Neuronal stem cell (in vitro differentiated cells): Measurements from ENCODE around the gene NFS1.
"Not testable (repeated sequence)": the region's sequence is repeated elsewhere in the genome, so short reads cannot be mapped to it uniquely, and the experiment has no call there.

ENCODE experiments used
- DNase-seq: peaks from one replicate; pipeline ENCODE4 v3.0.0-alpha.2; 2013; ENCODE audit warnings: low spot score
- H2AFZ ChIP-seq: one replicate; pipeline ENCODE4 v1.6.1; 2013; ENCODE audit warnings: mild to moderate bottlenecking, low read length, inconsistent platforms
- H2AK5ac ChIP-seq: 2 replicates; pipeline ENCODE4 v1.6.1; 2013; ENCODE audit warnings: low read depth, mild to moderate bottlenecking, inconsistent platforms, low read length, moderate library complexity, mixed read lengths
- H2BK120ac ChIP-seq: 2 replicates; pipeline ENCODE4 v1.6.1; 2013; ENCODE audit warnings: low read depth, mild to moderate bottlenecking, inconsistent platforms, low read length, moderate library complexity, mixed read lengths
- H2BK12ac ChIP-seq: one replicate; pipeline ENCODE4 v1.6.1; 2013; ENCODE audit warnings: low read length, inconsistent platforms
- H2BK15ac ChIP-seq: 2 replicates; pipeline ENCODE4 v1.6.1; 2013; ENCODE audit warnings: mild to moderate bottlenecking, low read length, inconsistent platforms, mixed read lengths
- H2BK5ac ChIP-seq: one replicate; pipeline ENCODE4 v1.6.1; 2013; ENCODE audit warnings: inconsistent platforms, mild to moderate bottlenecking, low read length, moderate library complexity
- H3K14ac ChIP-seq: one replicate; pipeline ENCODE4 v1.6.1; 2013; ENCODE audit warnings: low read length, inconsistent platforms
- H3K18ac ChIP-seq: 2 replicates; pipeline ENCODE4 v1.6.1; 2013; ENCODE audit warnings: low read length, inconsistent platforms
- H3K23ac ChIP-seq: 2 replicates; pipeline ENCODE4 v1.6.1; 2013; ENCODE audit warnings: low read depth, mild to moderate bottlenecking, mixed read lengths, low read length, inconsistent platforms; ENCODE audit not compliant: poor library complexity
- H3K27ac ChIP-seq: replicated peaks from 3 replicates; pipeline ENCODE4 v1.5.1; 2013; ENCODE audit warnings: low read length, inconsistent platforms
- H3K27me3 ChIP-seq, 3 experiments: 2 replicates each; pipeline ENCODE4 v1.6.1; 2013; ENCODE audit warnings: low read length in 3 of 3, mild to moderate bottlenecking in 2 of 3, inconsistent platforms in 1 of 3, low read depth in 1 of 3, mixed read lengths in 1 of 3, moderate library complexity in 1 of 3; ENCODE audit not compliant: control insufficient read depth in 3 of 3, insufficient read depth in 3 of 3
- H3K36me3 ChIP-seq, 2 donors: replicated peaks in 1 of 2; 2 replicates each; pipeline ENCODE4 v1.6.1; 2013; ENCODE audit warnings: low read length in 2 of 2; ENCODE audit not compliant: control insufficient read depth in 2 of 2, insufficient read depth in 2 of 2
- H3K4ac ChIP-seq: 2 replicates; pipeline ENCODE4 v1.6.1; 2013; ENCODE audit warnings: inconsistent platforms, mild to moderate bottlenecking, low read length, moderate library complexity
- H3K4me1 ChIP-seq, 2 donors: 1 replicate in 1 of 2; 2 replicates in 1 of 2; pipeline ENCODE4 v1.6.1; 2013; ENCODE audit warnings: low read length in 2 of 2, low read depth in 1 of 2; ENCODE audit not compliant: control insufficient read depth in 2 of 2, insufficient read depth in 1 of 2
- H3K4me2 ChIP-seq: one replicate; pipeline ENCODE4 v1.6.1; 2013; ENCODE audit warnings: mild to moderate bottlenecking, low read length, inconsistent platforms; ENCODE audit not compliant: insufficient read depth, poor library complexity, severe bottlenecking
- H3K4me3 ChIP-seq, 2 donors: 2 replicates each; pipeline ENCODE4 v1.5.1; 2013; ENCODE audit warnings: low read length in 2 of 2, mild to moderate bottlenecking in 2 of 2, inconsistent platforms in 1 of 2, moderate library complexity in 1 of 2
- H3K79me1 ChIP-seq: one replicate; pipeline ENCODE4 v1.6.1; 2013; ENCODE audit warnings: low read depth, mild to moderate bottlenecking, inconsistent platforms, low read length, moderate library complexity
- H3K9ac ChIP-seq: one replicate; pipeline ENCODE4 v1.6.1; 2013; ENCODE audit warnings: mild to moderate bottlenecking, low read depth, low read length, inconsistent platforms; ENCODE audit not compliant: poor library complexity
- H3K9me3 ChIP-seq, 2 donors: replicated peaks in 1 of 2; 2 replicates each; pipeline versions ENCODE3 to v1.6.1; 2013; ENCODE audit warnings: low read length in 2 of 2, mild to moderate bottlenecking in 2 of 2, inconsistent platforms in 1 of 2, low read depth in 1 of 2, mixed read lengths in 1 of 2, moderate library complexity in 1 of 2; ENCODE audit not compliant: control insufficient read depth in 2 of 2, insufficient read depth in 1 of 2
- H4K8ac ChIP-seq: one replicate; pipeline ENCODE4 v1.6.1; 2013; ENCODE audit warnings: low read depth, mild to moderate bottlenecking, inconsistent platforms, low read length, moderate library complexity
- H4K91ac ChIP-seq: one replicate; pipeline ENCODE4 v1.6.1; 2013; ENCODE audit warnings: low read length, low read depth, mild to moderate bottlenecking, inconsistent platforms; ENCODE audit not compliant: poor library complexity
- WGBS, 2 donors: extraction: QIAGEN DNeasy Blood & Tissue Kit; methylation state at CpG; one replicate each; pipeline ENCODE4 v1.1.7; 2013; ENCODE audit warnings: missing lambda C conversion rate in 2 of 2, mixed read lengths in 1 of 2; ENCODE audit not compliant: insufficient read length in 2 of 2, insufficient replicate concordance in 1 of 2; ENCODE audit errors: extremely low coverage in 2 of 2; 5-methylcytosine and 5-hydroxymethylcytosine counted together

NFS1 gene

DNA sequence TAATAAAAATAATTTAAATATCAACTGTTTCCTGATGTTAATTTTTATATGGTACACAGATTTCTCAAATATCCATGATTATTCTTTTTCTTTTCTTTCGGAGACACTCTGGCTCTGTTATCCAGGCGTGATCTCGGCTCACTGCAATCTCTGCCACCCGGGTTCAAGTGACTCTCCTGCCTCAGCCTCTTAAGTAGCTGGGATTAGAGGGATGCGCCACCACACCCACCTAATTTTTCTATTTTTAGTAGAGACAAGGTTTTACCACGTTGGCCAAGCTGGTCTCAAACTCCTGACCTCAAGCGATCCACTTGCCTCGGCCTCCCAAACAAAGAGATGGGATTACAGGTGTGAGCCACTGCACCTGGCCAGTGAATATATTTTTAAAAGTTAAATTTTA lies 20.6 kb upstream of the NFS1 start:
- Histone ChIP-seq H2BK120ac (no peak overlapping the region), H4K8ac (no peak overlapping the region), H2BK5ac (no peak overlapping the region), H3K9me3 (no peaks in the 10 kb centered on the region), H3K79me1 (peaks cover 8% of the 10 kb centered on the region), H3K4me1 (no peaks in the 10 kb centered on the region), H4K91ac (no peak overlapping the region), H3K23ac (no peak overlapping the region), H3K4me2 (no peak overlapping the region), H3K14ac (no peak overlapping the region), H2BK15ac (no peak overlapping the region), H2AFZ (no peak overlapping the region), H3K4ac (no peak overlapping the region), H2AK5ac (no peak overlapping the region), H3K18ac (no peak overlapping the region), H3K36me3 (peaks cover 65 to 99% of the 10 kb centered on the region in 2 donors), H2BK12ac (no peak overlapping the region), H3K27ac (no peak overlapping the region), H3K27me3 (no peaks in the 10 kb centered on the region), H3K4me3 (no peak overlapping the region), H3K9ac (no peak overlapping the region)
- no CpG with 5 or more reads among the region's 8 CpGs for WGBS, 2 donors
- no peak for DNase-seq

DNA sequence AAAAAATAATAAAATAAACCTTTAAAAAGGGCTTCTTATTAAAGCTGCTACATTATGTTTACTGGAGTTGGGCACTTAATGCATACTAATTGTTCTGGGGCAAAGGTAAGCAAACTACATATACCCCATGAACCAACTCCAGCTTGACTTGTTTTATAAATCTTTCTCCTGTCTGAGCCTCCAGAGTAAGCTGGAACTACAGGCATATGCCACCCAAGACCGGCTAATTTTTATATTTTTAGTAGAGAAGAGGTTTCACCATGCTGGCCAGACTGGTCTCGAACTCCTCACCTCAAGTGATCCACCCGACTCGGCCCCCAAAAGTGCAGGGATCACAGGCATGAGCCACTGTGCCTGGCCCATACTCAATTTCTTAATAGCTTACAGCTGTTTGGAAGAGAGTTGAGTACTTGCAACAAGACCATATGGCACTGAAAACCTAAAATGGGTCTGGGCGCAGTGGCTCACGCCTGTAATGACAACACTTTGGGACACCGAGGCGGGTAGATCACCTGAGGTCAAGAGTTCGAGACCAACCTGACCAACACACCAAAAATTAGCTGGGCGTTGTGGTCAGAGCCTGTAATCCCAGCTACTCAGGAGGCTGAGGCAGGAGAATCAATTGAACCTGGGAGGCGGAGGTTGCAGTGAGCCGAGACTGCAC lies 20.0 kb upstream of the NFS1 start:
- H3K36me3 ChIP-seq = peaks cover 64 to 99% of the 10 kb centered on the region in 2 donors
- no peak for DNase-seq
- H2BK5ac ChIP-seq = no peak overlapping the region
- H3K9me3 ChIP-seq = no peaks in the 10 kb centered on the region
- no CpG with 5 or more reads among the region's 12 CpGs for WGBS, 2 donors
- H2AFZ ChIP-seq = no peak overlapping the region
- no peak overlapping the region for H2AK5ac ChIP-seq
- no peak overlapping the region for H3K4ac ChIP-seq
- no peak overlapping the region for H4K91ac ChIP-seq
- no peak overlapping the region for H3K27ac ChIP-seq
- H4K8ac ChIP-seq = no peak overlapping the region
- H3K4me2 ChIP-seq = no peak overlapping the region
- no peak overlapping the region for H2BK120ac ChIP-seq
- H3K4me1 ChIP-seq = no peaks in the 10 kb centered on the region
- no peak overlapping the region for H3K9ac ChIP-seq
- H3K23ac ChIP-seq = no peak overlapping the region
- no peak overlapping the region for H3K18ac ChIP-seq
- H3K4me3 ChIP-seq = no peak overlapping the region
- no peak overlapping the region for H2BK15ac ChIP-seq
- no peaks in the 10 kb centered on the region for H3K27me3 ChIP-seq
- no peak overlapping the region for H3K14ac ChIP-seq
- no peak overlapping the region for H2BK12ac ChIP-seq
- peaks cover 8% of the 10 kb centered on the region for H3K79me1 ChIP-seq

DNA sequence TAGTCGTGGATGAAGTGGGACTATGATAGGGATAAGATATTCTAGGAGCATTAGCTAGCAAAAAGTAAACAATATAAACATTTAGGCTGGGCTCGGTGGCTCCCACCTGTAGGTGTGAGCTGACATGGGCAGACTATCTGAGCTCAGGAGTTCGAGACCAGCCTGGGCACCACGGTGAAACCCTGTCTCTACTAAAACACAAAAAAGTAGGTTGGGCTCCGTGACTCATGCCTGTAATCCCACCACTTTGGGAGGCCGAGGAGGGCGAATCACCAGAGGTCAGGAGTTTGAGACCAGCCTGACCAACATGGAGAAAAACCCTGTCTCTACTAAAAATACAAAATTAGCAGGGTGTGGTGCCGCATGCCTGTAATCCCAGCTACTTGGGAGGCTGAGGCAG lies 19.2 kb upstream of the NFS1 start:
- peaks cover 61 to 99% of the 10 kb centered on the region in 2 donors for H3K36me3 ChIP-seq
- H2AFZ ChIP-seq, H3K27me3 ChIP-seq, H3K4me3 ChIP-seq, H3K9ac ChIP-seq, H2BK15ac ChIP-seq, H3K4me2 ChIP-seq, H3K14ac ChIP-seq, H3K27ac ChIP-seq, H3K79me1 ChIP-seq, H3K23ac ChIP-seq, H2BK5ac ChIP-seq, H3K4ac ChIP-seq, H3K4me1 ChIP-seq, H2BK12ac ChIP-seq, DNase-seq, H3K9me3 ChIP-seq, H2BK120ac ChIP-seq, H4K8ac ChIP-seq, H4K91ac ChIP-seq, H2AK5ac ChIP-seq, H3K18ac ChIP-seq: not testable (repeated sequence)
- no CpG with 5 or more reads among the region's 8 CpGs for WGBS, 2 donors

DNA sequence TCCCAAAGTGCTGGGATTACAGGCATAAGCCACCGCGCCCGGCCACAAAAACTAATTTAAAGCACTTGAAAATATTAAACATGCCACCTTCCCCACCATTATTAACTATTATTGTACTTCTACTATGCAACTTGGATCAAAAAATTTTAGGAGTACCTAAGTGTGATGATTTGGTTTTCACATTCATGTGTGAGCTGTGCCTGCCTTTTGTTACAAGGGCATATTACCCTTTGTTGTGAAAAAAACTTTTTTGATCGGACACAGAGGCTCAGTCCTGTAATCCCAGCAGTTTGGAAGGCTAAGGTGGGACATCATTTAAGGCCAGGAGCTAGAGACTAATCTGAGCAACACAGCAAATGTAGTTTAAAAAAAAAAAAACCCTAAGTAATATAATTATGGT lies 17.2 kb upstream of the NFS1 start:
- DNase-seq = no peak
- Histone ChIP-seq H3K4ac (no peak overlapping the region), H2BK120ac (no peak overlapping the region), H4K8ac (no peak overlapping the region), H2AFZ (no peak overlapping the region), H3K9ac (no peak overlapping the region), H2BK5ac (no peak overlapping the region), H3K23ac (no peak overlapping the region), H3K4me1 (no peaks in the 10 kb centered on the region), H3K36me3 (peaks cover 59 to 100% of the 10 kb centered on the region in 2 donors), H2BK15ac (no peak overlapping the region), H3K79me1 (peaks cover 8% of the 10 kb centered on the region), H3K14ac (no peak overlapping the region), H3K4me2 (no peak overlapping the region), H3K9me3 (no peaks in the 10 kb centered on the region), H2BK12ac (no peak overlapping the region), H2AK5ac (no peak overlapping the region), H3K4me3 (no peak overlapping the region), H4K91ac (no peak overlapping the region), H3K18ac (no peak overlapping the region), H3K27ac (no peak overlapping the region), H3K27me3 (no peaks in the 10 kb centered on the region)
- no CpG with 5 or more reads among the region's 4 CpGs for WGBS, 2 donors
